Caco-2 (cell line): ENCODE results near the gene RAB32. TPM values are rescaled to one million over a fixed set of nuclear protein-coding genes. Genes with fewer than 3 reads are reported as not detected.

Source experiments
- BruUV-seq: library from RNA; stranded (reverse); fragments of 400-500 nt; replicated peaks from 2 replicates; lab custom pipeline; 2021; lab: Mats Ljungman, UMichigan
- CTCF ChIA-PET: fragments of 300-600 bp; sonication (Branson Sonifier 250); formaldehyde crosslinking; loops from one replicate; lab custom pipeline; 2022; ENCODE audit warnings: antibody characterized with exemption; lab: Charles Lee
- POLR2A ChIA-PET: fragments of 300-600 bp; sonication (Branson Sonifier 250); formaldehyde crosslinking; loops from one replicate; lab custom pipeline; 2022; ENCODE audit warnings: antibody characterized with exemption; lab: Charles Lee
- DNase-seq, 2 experiments: peaks; one replicate each; pipeline versions ENCODE4 v3.0.0 to v3.0.0-alpha.2; 2020 to 2022
- H3K27me3 ChIP-seq: replicated peaks from 2 replicates; pipeline ENCODE4 v1.6.0; 2011; ENCODE audit warnings: low read length; ENCODE audit not compliant: control insufficient read depth, insufficient read depth
- H3K36me3 ChIP-seq: 2 replicates; pipeline ENCODE4 v1.5.1; 2011; ENCODE audit warnings: low read length; ENCODE audit not compliant: control insufficient read depth, insufficient read depth
- H3K4me1 ChIP-seq: fragments of 250-450 bp; sonication (Bioruptor Pico); 2 replicates; pipeline ENCODE4 v1.5.1; 2020; ENCODE audit warnings: mild to moderate bottlenecking
- H3K4me3 ChIP-seq: 2 replicates; pipeline ENCODE4 v1.5.1; 2011; ENCODE audit warnings: low read depth, mild to moderate bottlenecking, control low read depth, low read length
- H3K9me3 ChIP-seq: fragments of 250-450 bp; sonication (Bioruptor Pico); 2 replicates; pipeline ENCODE4 v1.5.1; 2020; ENCODE audit warnings: mild to moderate bottlenecking, moderate library complexity
- H3K27ac Mint-ChIP-seq: one replicate; pipeline ENCODE4 v1.8.0; 2022; ENCODE audit warnings: mixed read lengths; ENCODE audit not compliant: unreplicated experiment
- H3K27me3 Mint-ChIP-seq: one replicate; pipeline ENCODE4 v1.8.0; 2022; ENCODE audit warnings: mixed read lengths; ENCODE audit not compliant: insufficient read depth, unreplicated experiment
- H3K36me3 Mint-ChIP-seq: one replicate; pipeline ENCODE4 v1.8.0; 2022; ENCODE audit warnings: mild to moderate bottlenecking, mixed read lengths; ENCODE audit not compliant: insufficient read depth, unreplicated experiment
- H3K4me1 Mint-ChIP-seq: one replicate; pipeline ENCODE4 v1.8.0; 2022; ENCODE audit warnings: low read depth, mixed read lengths; ENCODE audit not compliant: unreplicated experiment
- H3K4me3 Mint-ChIP-seq: one replicate; pipeline ENCODE4 v1.8.0; 2022; ENCODE audit warnings: mild to moderate bottlenecking, moderate library complexity, mixed read lengths; ENCODE audit not compliant: unreplicated experiment
- H3K9me3 Mint-ChIP-seq: one replicate; pipeline ENCODE4 v1.8.0; 2022; ENCODE audit warnings: mixed read lengths; ENCODE audit not compliant: unreplicated experiment
- intact Hi-C: fragments of 100-400 bp; cut with micrococcal nuclease; formaldehyde crosslinking; loops from one replicate; pipeline ENCODE4 v1.10.0; 2022; ENCODE audit not compliant: unreplicated experiment
- total RNA-seq: library from RNA; stranded (reverse); gene quantifications from 2 replicates; pipeline ENCODE4 v1.2.3, GENCODE V29; 2022
- TF ChIP-seq, protein P1 (sequence below), 2 experiments: fragments of 200-600 bp in 1 of 2; IDR thresholded peaks; 1 replicate in 1 of 2; 2 replicates in 1 of 2; pipeline versions ENCODE4 v1.5.1 to v1.8.0; 2011 to 2022; ENCODE audit warnings: antibody characterized with exemption in 1 of 2, control low read depth in 1 of 2, inconsistent platforms in 1 of 2, low read depth in 1 of 2, low read length in 1 of 2, mild to moderate bottlenecking in 1 of 2, moderate library complexity in 1 of 2; ENCODE audit not compliant: insufficient read depth in 1 of 2, severe bottlenecking in 1 of 2, unreplicated experiment in 1 of 2

Gene RAB32
- total RNA-seq, 1 experiment from 2014 or later = 11.8 TPM

DNA sequence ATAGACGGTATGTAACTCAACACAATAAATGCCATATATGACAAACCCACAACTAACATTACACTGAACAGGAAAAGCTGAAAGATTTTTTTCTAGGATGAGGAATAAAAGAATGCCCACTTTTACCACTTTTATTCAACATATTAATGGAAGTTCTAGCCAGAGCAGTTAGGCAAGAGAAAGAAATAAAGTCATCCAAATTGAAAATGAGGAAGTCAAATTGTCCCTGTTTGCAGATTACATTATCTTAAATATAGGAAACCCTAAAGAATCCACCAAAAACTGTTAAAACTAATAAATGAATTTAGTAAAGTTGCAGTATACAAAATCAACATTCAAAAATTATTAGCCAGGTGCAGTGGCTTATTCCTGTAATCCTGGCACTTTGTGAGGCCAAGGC, 30.6 kb downstream of the RAB32 start:
- H3K4me3 ChIP-seq = no peak overlapping the region

DNA sequence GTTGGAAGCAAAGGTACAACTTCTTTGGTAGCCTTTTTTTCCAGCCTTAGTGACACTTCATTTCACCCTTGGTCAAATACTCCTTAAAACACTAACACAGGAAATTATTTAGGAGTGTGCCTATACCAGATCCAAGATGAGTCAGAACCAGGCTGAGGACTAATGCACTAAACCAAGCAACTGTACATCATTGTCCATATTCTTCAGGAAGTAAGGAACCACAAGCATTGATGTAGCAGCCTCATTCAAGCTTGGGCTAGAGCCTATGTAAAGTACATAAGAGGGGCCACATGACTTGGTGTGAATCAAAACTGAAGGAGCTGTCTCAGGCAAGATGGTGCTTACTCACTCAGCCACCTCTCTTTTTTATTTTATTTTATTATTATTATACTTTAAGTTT, 34.4 kb downstream of the RAB32 start:
- no peaks in the 10 kb centered on the region for H3K9me3 Mint-ChIP-seq
- CTCF ChIA-PET = no interaction called here
- no peak overlapping the region for H3K4me3 Mint-ChIP-seq
- no TSS peak for BruUV-seq
- intact Hi-C loops = no loop called here
- H3K4me3 ChIP-seq = no peak overlapping the region
- H3K27me3 Mint-ChIP-seq = peaks cover 3% of the 10 kb centered on the region
- TF ChIP-seq, protein P1, sequence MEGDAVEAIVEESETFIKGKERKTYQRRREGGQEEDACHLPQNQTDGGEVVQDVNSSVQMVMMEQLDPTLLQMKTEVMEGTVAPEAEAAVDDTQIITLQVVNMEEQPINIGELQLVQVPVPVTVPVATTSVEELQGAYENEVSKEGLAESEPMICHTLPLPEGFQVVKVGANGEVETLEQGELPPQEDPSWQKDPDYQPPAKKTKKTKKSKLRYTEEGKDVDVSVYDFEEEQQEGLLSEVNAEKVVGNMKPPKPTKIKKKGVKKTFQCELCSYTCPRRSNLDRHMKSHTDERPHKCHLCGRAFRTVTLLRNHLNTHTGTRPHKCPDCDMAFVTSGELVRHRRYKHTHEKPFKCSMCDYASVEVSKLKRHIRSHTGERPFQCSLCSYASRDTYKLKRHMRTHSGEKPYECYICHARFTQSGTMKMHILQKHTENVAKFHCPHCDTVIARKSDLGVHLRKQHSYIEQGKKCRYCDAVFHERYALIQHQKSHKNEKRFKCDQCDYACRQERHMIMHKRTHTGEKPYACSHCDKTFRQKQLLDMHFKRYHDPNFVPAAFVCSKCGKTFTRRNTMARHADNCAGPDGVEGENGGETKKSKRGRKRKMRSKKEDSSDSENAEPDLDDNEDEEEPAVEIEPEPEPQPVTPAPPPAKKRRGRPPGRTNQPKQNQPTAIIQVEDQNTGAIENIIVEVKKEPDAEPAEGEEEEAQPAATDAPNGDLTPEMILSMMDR (IDR thresholded peaks at IDR 0.05; ENCODE audit: insufficient read depth in 1 of 2, low read depth in 1 of 2, low read length in 1 of 2, severe bottlenecking in 1 of 2, unreplicated experiment in 1 of 2) = no peak
- H3K4me1 ChIP-seq = no peaks in the 10 kb centered on the region
- no peaks in the 10 kb centered on the region for H3K9me3 ChIP-seq
- POLR2A ChIA-PET = no interaction called here
- no peaks in the 10 kb centered on the region for H3K36me3 ChIP-seq
- no peaks in the 10 kb centered on the region for H3K27me3 ChIP-seq
- H3K4me1 Mint-ChIP-seq = no peaks in the 10 kb centered on the region
- no peaks in the 10 kb centered on the region for H3K36me3 Mint-ChIP-seq
- DNase-seq = no peak
- H3K27ac Mint-ChIP-seq = no peak overlapping the region

More for the DNA sequence above, 30.6 kb downstream of the RAB32 start:
- no peak for DNase-seq
- Mint-ChIP-seq H3K9me3 (no peaks in the 10 kb centered on the region), H3K27me3 (no peaks in the 10 kb centered on the region), H3K27ac (no peak overlapping the region), H3K36me3 (no peaks in the 10 kb centered on the region), H3K4me1 (no peaks in the 10 kb centered on the region), H3K4me3 (no peak overlapping the region)
- Histone ChIP-seq H3K9me3 (no peaks in the 10 kb centered on the region), H3K4me1 (no peaks in the 10 kb centered on the region), H3K27me3 (no peaks in the 10 kb centered on the region), H3K36me3 (no peaks in the 10 kb centered on the region)
- no TSS peak for BruUV-seq
- POLR2A ChIA-PET = no interaction called here
- intact Hi-C loops = no loop called here
- CTCF ChIA-PET = no interaction called here
- TF ChIP-seq, protein P1 (IDR thresholded peaks at IDR 0.05; ENCODE audit: insufficient read depth in 1 of 2, low read depth in 1 of 2, low read length in 1 of 2, severe bottlenecking in 1 of 2, unreplicated experiment in 1 of 2) = no peak

DNA sequence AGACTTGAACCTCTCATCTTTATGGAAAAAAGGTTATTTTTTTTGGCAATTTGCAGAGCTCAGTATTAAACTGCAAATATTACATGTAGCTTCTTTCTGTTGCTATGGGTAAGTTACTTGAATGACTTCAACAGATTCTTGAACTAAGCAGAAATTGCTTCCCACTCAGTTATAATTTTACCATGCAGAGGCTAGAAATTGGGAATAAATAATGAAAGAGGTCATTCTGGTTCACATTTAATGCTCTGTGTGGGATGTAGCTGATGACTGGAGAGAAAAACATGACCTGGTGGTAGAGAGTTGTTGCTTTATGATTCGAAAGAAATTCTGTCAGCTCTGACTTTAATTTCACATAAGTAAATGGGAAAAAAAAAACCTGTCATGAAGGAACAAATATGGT, 38.3 kb downstream of the RAB32 start:
- Mint-ChIP-seq H3K27me3 (peaks cover 3% of the 10 kb centered on the region), H3K9me3 (no peaks in the 10 kb centered on the region), H3K4me1 (no peaks in the 10 kb centered on the region), H3K4me3 (no peak overlapping the region), H3K27ac (no peak overlapping the region), H3K36me3 (no peaks in the 10 kb centered on the region)
- ChIA-PET POLR2A (no interaction called here), CTCF (no interaction called here)
- H3K4me1 ChIP-seq = no peaks in the 10 kb centered on the region
- no peak for DNase-seq
- no peak overlapping the region for H3K4me3 ChIP-seq
- intact Hi-C loops = no loop called here
- no peaks in the 10 kb centered on the region for H3K36me3 ChIP-seq
- no TSS peak for BruUV-seq
- no peaks in the 10 kb centered on the region for H3K27me3 ChIP-seq
- H3K9me3 ChIP-seq = no peaks in the 10 kb centered on the region
- TF ChIP-seq, protein P1 (IDR thresholded peaks at IDR 0.05; ENCODE audit: insufficient read depth in 1 of 2, low read depth in 1 of 2, low read length in 1 of 2, severe bottlenecking in 1 of 2, unreplicated experiment in 1 of 2) = no peak
